Activated CD8-positive, alpha-beta memory T cell treated with anti-CD3 and anti-CD28 coated beads, Interleukin-2, amount 10 ng/mL, durations not matched to agents 7 days and 5 days (primary cell): ENCODE results near the gene LYZ. TPM values are rescaled to one million over a fixed set of nuclear protein-coding genes. Genes with fewer than 3 reads are reported as not detected.

Experiments
- ATAC-seq: fragments of 150-1000 bp; cut with Tn5 transposase; one replicate; pipeline ENCODE4 v1.10.0; 2021; ENCODE audit warnings: moderate library complexity
- CTCF ChIA-PET: fragments of 350-600 bp; sonication (Branson Sonifier 250); formaldehyde crosslinking; loops from one replicate; lab custom pipeline; 2021; ENCODE audit warnings: antibody characterized with exemption; lab: Charles Lee
- DNase-seq: peaks from one replicate; pipeline ENCODE4 v3.0.0-alpha.2; 2020
- H3K27ac Mint-ChIP-seq: one replicate; pipeline ENCODE4 v1.8.0; 2021; ENCODE audit warnings: mild to moderate bottlenecking, mixed read lengths
- H3K27me3 Mint-ChIP-seq: one replicate; pipeline ENCODE4 v1.8.0; 2021; ENCODE audit warnings: mixed read lengths
- H3K36me3 Mint-ChIP-seq: one replicate; pipeline ENCODE4 v1.8.0; 2021; ENCODE audit warnings: mild to moderate bottlenecking, mixed read lengths
- H3K4me1 Mint-ChIP-seq: one replicate; pipeline ENCODE4 v1.8.0; 2021; ENCODE audit warnings: mixed read lengths
- H3K4me3 Mint-ChIP-seq: one replicate; pipeline ENCODE4 v1.8.0; 2021; ENCODE audit warnings: mild to moderate bottlenecking, moderate library complexity, mixed read lengths
- H3K9me3 Mint-ChIP-seq: one replicate; pipeline ENCODE4 v1.8.0; 2022; ENCODE audit warnings: low read depth, mixed read lengths
- total RNA-seq, 2 experiments: library from RNA; stranded (reverse); gene quantifications; one replicate each; pipeline ENCODE4 v1.2.3, GENCODE V29; 2021

Gene LYZ
- total RNA-seq, 2 experiments from 2014 or later: 0.21 TPM; not detected in 1

DNA sequence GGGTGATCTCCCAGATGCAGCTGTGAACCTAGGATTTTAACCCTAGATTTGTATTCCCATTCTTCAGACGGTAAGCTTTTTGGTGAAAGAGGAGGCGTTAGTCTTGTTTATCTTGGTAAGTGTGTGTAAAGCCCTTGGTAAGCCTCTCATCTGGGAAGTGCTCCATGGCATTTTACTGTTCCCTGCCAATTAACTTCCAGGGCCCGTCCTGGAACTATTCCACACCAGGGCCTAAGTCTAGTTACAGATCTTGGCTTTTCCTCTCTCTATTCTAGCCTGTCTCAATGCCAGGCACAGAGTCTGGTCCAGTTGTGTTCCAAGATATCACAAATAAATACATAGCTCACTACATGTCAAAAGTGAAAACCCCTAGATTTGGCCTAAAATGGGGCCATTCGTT is 53.8 kb downstream of the LYZ start:
- no peak overlapping the region for H3K27ac Mint-ChIP-seq
- no peak overlapping the region for H3K4me3 Mint-ChIP-seq
- CTCF ChIA-PET: no interaction called here
- peaks cover 13% of the 10 kb centered on the region for H3K36me3 Mint-ChIP-seq
- DNase-seq: no peak
- H3K27me3 Mint-ChIP-seq: no peaks in the 10 kb centered on the region
- H3K4me1 Mint-ChIP-seq: no peaks in the 10 kb centered on the region
- H3K9me3 Mint-ChIP-seq: peaks cover 6% of the 10 kb centered on the region
- ATAC-seq: no peak

Other genes with a start within 250 kb of the LYZ start
- gene CPSF6, start 108.8 kb upstream of the LYZ start, total RNA-seq: 100 to 1,000 TPM; 103 to 113 TPM
- 10 to 100 TPM; 40.9 to 47.3 TPM for gene YEATS4, start 11.4 kb downstream of the LYZ start, total RNA-seq
- 10 to 100 TPM; 11.5 to 12.8 TPM for gene FRS2, start 122.0 kb downstream of the LYZ start, total RNA-seq
- 100 to 1,000 TPM; 193 to 271 TPM for gene CCT2, start 237.1 kb downstream of the LYZ start, total RNA-seq